NCI-H82 treated with DMSO at 0.1 percent for 48 hours (cell line): ENCODE results near the gene IDNK.

Experiments used
- DNase-seq: peaks from one replicate; lab custom pipeline; 2025; ENCODE audit not compliant: unreplicated experiment; lab: John Stamatoyannopoulos, UW

The IDNK gene

DNA sequence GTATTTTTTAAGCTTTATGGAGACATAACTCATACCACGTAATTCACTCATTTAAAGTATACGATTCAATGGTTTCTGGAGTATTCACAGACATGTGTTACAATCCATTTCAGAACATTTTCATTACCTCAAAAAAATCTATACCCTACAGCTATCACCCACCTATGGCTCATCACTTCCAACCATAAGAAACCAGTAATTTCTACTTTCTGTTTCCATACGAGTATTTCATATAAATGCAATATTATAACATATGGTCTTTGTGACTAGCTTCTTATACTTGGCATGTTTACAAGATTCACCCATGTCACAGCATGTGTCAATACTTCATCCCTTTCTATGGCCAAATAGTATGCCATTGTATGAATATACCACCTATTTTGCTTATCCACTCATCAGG, 66.0 kb downstream of the IDNK start:
- DNase-seq, result no peak

- DNase-seq, result no peak
Observed at GRCh38 chr9:83691492-83691891, 68.5 kb downstream of the IDNK start.
